A549 (cell line): Measurements from ENCODE around the gene BHLHE23.

Experiments
- BHLHE40 ChIP-seq: IDR thresholded peaks from 2 replicates; pipeline ENCODE4 v1.6.1; 2012; ENCODE audit warnings: low read depth, low read length, inconsistent platforms
- CTCF ChIP-seq: fragments of >200 bp; sonication (Bioruptor Twin); formaldehyde crosslinking; IDR thresholded peaks from 3 replicates; pipeline ENCODE4 v1.5.1; 2016
- POLR2A ChIP-seq: IDR thresholded peaks from 2 replicates; pipeline ENCODE4 v1.6.1; 2012; ENCODE audit warnings: mild to moderate bottlenecking, low read length
- REST ChIP-seq: fragments of 200-600 bp; sonication (generic); IDR thresholded peaks from 2 replicates; pipeline ENCODE4 v1.6.1; 2016; ENCODE audit warnings: antibody characterized with exemption, mild to moderate bottlenecking, moderate library complexity
- ZC3H11A ChIP-seq: fragments of 450-650 bp; IDR thresholded peaks from 2 replicates; pipeline ENCODE4 v1.6.1; 2014; ENCODE audit warnings: antibody characterized with exemption, mild to moderate bottlenecking

GRCh38 chr20:62975812-62976508, 30.8 kb downstream of the BHLHE23 start:
- TF ChIP-seq CTCF: no peak
- TF ChIP-seq POLR2A: no peak
- TF ChIP-seq REST: no peak
- TF ChIP-seq BHLHE40: no peak
- TF ChIP-seq ZC3H11A: no peak
